Right lobe of liver (tissue), 6 donors: ENCODE measurements around the gene IL1RAP. TPM values are rescaled to one million over a fixed set of nuclear protein-coding genes. Genes with fewer than 3 reads are reported as not detected.

Experiments used
- ATAC-seq, 4 donors: fragments of 200-7000 bp; cut with Tn5 transposase; one replicate each; pipeline ENCODE4 v1.9.1; 2020; ENCODE audit warnings: mild to moderate bottlenecking in 4 of 4, moderate library complexity in 4 of 4
- DNase-seq, 3 donors: peaks; one replicate each; pipeline ENCODE4 v3.0.0-alpha.2; 2020
- H3K27ac ChIP-seq, 3 donors: fragments of 200-600 bp; one replicate each; pipeline ENCODE4 v1.8.0; 2022
- H3K27me3 ChIP-seq, 2 donors: fragments of 200-600 bp; one replicate each; pipeline ENCODE4 v1.8.0; 2022
- H3K36me3 ChIP-seq, 4 donors: fragments of 200-600 bp; sonication (generic) in 1 of 4; one replicate each; pipeline versions ENCODE4 v1.5.1 to v1.8.0; 2017 to 2022; ENCODE audit warnings: control low read depth in 1 of 4
- H3K4me1 ChIP-seq, 4 donors: fragments of 200-600 bp; sonication (generic) in 1 of 4; one replicate each; pipeline versions ENCODE4 v1.5.1 to v1.8.0; 2017 to 2022; ENCODE audit warnings: control low read depth in 1 of 4
- H3K4me3 ChIP-seq, 3 donors: fragments of 200-600 bp; one replicate each; pipeline ENCODE4 v1.8.0; 2022
- H3K9me3 ChIP-seq, 4 donors: fragments of 200-600 bp; sonication (generic) in 1 of 4; one replicate each; pipeline versions ENCODE4 v1.5.1 to v1.8.0; 2017 to 2022; ENCODE audit warnings: control low read depth in 1 of 4
- CTCF ChIP-seq, 4 donors: fragments of 200-600 bp in 3 of 4; fragments of 450-650 bp in 1 of 4; IDR thresholded peaks; one replicate each; pipeline versions ENCODE4 v1.5.1 to v1.8.0; 2016 to 2022; ENCODE audit warnings: antibody characterized with exemption in 4 of 4, mild to moderate bottlenecking in 2 of 4
- POLR2A ChIP-seq: fragments of 450-650 bp; IDR thresholded peaks from one replicate; pipeline ENCODE4 v1.6.1; 2017; ENCODE audit warnings: antibody characterized with exemption, mild to moderate bottlenecking
- WGBS: methylation state at CpG from one replicate; pipeline ENCODE4 v1.1.6; 2018; ENCODE audit warnings: low coverage, low lambda C conversion rate; ENCODE audit not compliant: insufficient coverage; ENCODE audit errors: missing lambda C conversion rate; 5-methylcytosine and 5-hydroxymethylcytosine counted together
- intact Hi-C, 2 donors: fragments of 100-400 bp; cut with DNase I; formaldehyde crosslinking; loops; one replicate each; pipeline versions ENCODE4 v1.11.2 to v1.14.1; 2022
- total RNA-seq, 6 experiments: library from RNA; depleted of rRNA in 2 of 6; stranded (reverse); fragments of >200 nt in 2 of 6; fragmentation: NEBNext Ultra II Directional in 3 of 6; extraction: Animal tissue kit (Norgen Biotek cat#: 25700) in 3 of 6; gene quantifications; one replicate each; pipeline versions ENCODE4 v1.1.0 to v1.2.4, GENCODE V29; 2016 to 2023
- donor health status: DM: no; HTN: yes; CAD: no.
- donor health status: DM: no; HTN: no; CAD: no.
- donor health status: DM: no; HTN: no; CAD: no.
- donor health status: DM: no; HTN: yes; CAD: no.
- donor health status: DM: no; HTN: yes; CAD: no.

Gene IL1RAP
- total RNA-seq, 6 experiments from 2014 or later: 44.6 to 142 (median 60.5) TPM

- no peak for TF ChIP-seq POLR2A
- no peak for TF ChIP-seq CTCF (IDR thresholded peaks at IDR 0.05)
Observed at GRCh38 chr3:190575437-190576185, 61.7 kb downstream of the IL1RAP start.

GRCh38 chr3:190577225-190577624 is 63.3 kb downstream of the IL1RAP start:
- no peak for TF ChIP-seq POLR2A
- TF ChIP-seq CTCF (IDR thresholded peaks at IDR 0.05): no peak
- ATAC-seq: no peak

More at GRCh38 chr3:190575437-190576185, 61.7 kb downstream of the IL1RAP start:
- no peak overlapping the region for H3K4me3 ChIP-seq
- H3K4me1 ChIP-seq: peaks cover 0 to 47% (median 4%) of the 10 kb centered on the region in 4 donors
- ATAC-seq: peak in 1 of 4 donors; percentile 50
- H3K36me3 ChIP-seq: no peaks in the 10 kb centered on the region
- WGBS: 79% methylated on average over 7 of the region's 7 CpGs
- no peaks in the 10 kb centered on the region for H3K9me3 ChIP-seq
- DNase-seq: no peak
- no peaks in the 10 kb centered on the region for H3K27me3 ChIP-seq
- H3K27ac ChIP-seq: peak overlapping the region; percentile 52 to 81 (median 77)
- intact Hi-C loops: no loop called here

GRCh38 chr3:190579514-190580137 is 65.7 kb downstream of the IL1RAP start:
- peaks cover 0 to 48% (median 7%) of the 10 kb centered on the region in 4 donors for H3K4me1 ChIP-seq
- no peaks in the 10 kb centered on the region for H3K27me3 ChIP-seq
- no peaks in the 10 kb centered on the region for H3K9me3 ChIP-seq
- no peak for TF ChIP-seq CTCF (IDR thresholded peaks at IDR 0.05)
- no peak for TF ChIP-seq POLR2A
- ATAC-seq (no peak), DNase-seq (no peak)
- H3K4me3 ChIP-seq: no peak overlapping the region
- no peak overlapping the region for H3K27ac ChIP-seq
- intact Hi-C loops: no loop called here
- 61% methylated on average over 3 of the region's 3 CpGs for WGBS
- no peaks in the 10 kb centered on the region for H3K36me3 ChIP-seq

More at GRCh38 chr3:190577225-190577624, 63.3 kb downstream of the IL1RAP start:
- WGBS: 81% methylated on average over 4 of the region's 4 CpGs
- no peak for DNase-seq
- Histone ChIP-seq H3K36me3 (no peaks in the 10 kb centered on the region), H3K9me3 (no peaks in the 10 kb centered on the region), H3K4me3 (no peak overlapping the region), H3K27ac (no peak overlapping the region), H3K27me3 (no peaks in the 10 kb centered on the region), H3K4me1 (peaks cover 0 to 56% (median 4%) of the 10 kb centered on the region in 4 donors)
- intact Hi-C loops: no loop called here

- Histone ChIP-seq H3K27ac (peak overlapping the region in 1 of 3 donors; percentile 9), H3K4me1 (peaks cover 0 to 47% (median 5%) of the 10 kb centered on the region in 4 donors), H3K27me3 (no peaks in the 10 kb centered on the region), H3K4me3 (no peak overlapping the region), H3K9me3 (no peaks in the 10 kb centered on the region), H3K36me3 (no peaks in the 10 kb centered on the region)
- intact Hi-C loops: no loop called here
- no peak for TF ChIP-seq CTCF (IDR thresholded peaks at IDR 0.05)
- TF ChIP-seq POLR2A: no peak
- ATAC-seq (peak; percentile 54 to 77 (median 64)), DNase-seq (no peak)
- 41% methylated on average over 2 of the region's 2 CpGs for WGBS
Observed at GRCh38 chr3:190580417-190580816, 66.5 kb downstream of the IL1RAP start.
